NOMO-1 treated with DMSO at 0.1 percent for 48 hours (cell line): ENCODE data around the gene CTSD.
"Not testable (repeated sequence)": the region's sequence is repeated elsewhere in the genome, so short reads cannot be mapped to it uniquely, and the experiment has no call there.

Experiments
- DNase-seq: peaks from one replicate; lab custom pipeline; 2025; ENCODE audit not compliant: unreplicated experiment; lab: John Stamatoyannopoulos, UW

The CTSD gene

GRCh38 chr11:1763796-1764661, at the start of gene CTSD:
Gene CTSD, minus strand, starts transcription at chr11:1763927. Its CDS starts 68 bp downstream, at chr11:1763859.
- peak; percentile 65 for DNase-seq

- not testable (repeated sequence) for DNase-seq
Observed at GRCh38 chr11:1813356-1813755, 49.6 kb upstream of the CTSD start.

- DNase-seq: no peak
Observed at GRCh38 chr11:1812801-1813200, 49.1 kb upstream of the CTSD start.

- no peak for DNase-seq
Observed at GRCh38 chr11:1812274-1812673, 48.5 kb upstream of the CTSD start.

GRCh38 chr11:1810761-1811160, 47.0 kb upstream of the CTSD start:
- peak; percentile 85 for DNase-seq

- no peak for DNase-seq
Observed at GRCh38 chr11:1807264-1807995, 43.7 kb upstream of the CTSD start.

- DNase-seq: no peak
Observed at GRCh38 chr11:1805525-1805924, 41.8 kb upstream of the CTSD start.

- DNase-seq: not testable (repeated sequence)
Observed at GRCh38 chr11:1803835-1804519, 40.2 kb upstream of the CTSD start.

- no peak for DNase-seq
Observed at GRCh38 chr11:1803246-1803645, 39.5 kb upstream of the CTSD start.

GRCh38 chr11:1797391-1798125, 33.8 kb upstream of the CTSD start:
- no peak for DNase-seq

GRCh38 chr11:1796413-1797011, 32.8 kb upstream of the CTSD start:
- no peak for DNase-seq

GRCh38 chr11:1793081-1793480, 29.4 kb upstream of the CTSD start:
- DNase-seq: no peak

- peak; percentile 14 for DNase-seq
Observed at GRCh38 chr11:1792461-1792860, 28.7 kb upstream of the CTSD start.

- DNase-seq: no peak
Observed at GRCh38 chr11:1791912-1792311, 28.2 kb upstream of the CTSD start.

- DNase-seq: no peak
Observed at GRCh38 chr11:1786466-1786865, 22.7 kb upstream of the CTSD start.

- DNase-seq: peak; percentile 70
Observed at GRCh38 chr11:1785749-1786413, 22.2 kb upstream of the CTSD start.

- no peak for DNase-seq
Observed at GRCh38 chr11:1784761-1785650, 21.3 kb upstream of the CTSD start.

- no peak for DNase-seq
Observed at GRCh38 chr11:1783725-1784529, 20.2 kb upstream of the CTSD start.
